Smooth muscle cell (in vitro differentiated cells): ENCODE results near the gene KCNH6. TPM values are rescaled to one million over a fixed set of nuclear protein-coding genes. Genes with fewer than 3 reads are reported as not detected.

Source experiments
- DNase-seq: peaks from one replicate; lab custom pipeline; 2025; ENCODE audit not compliant: unreplicated experiment; lab: John Stamatoyannopoulos, UW
- H2AFZ ChIP-seq: fragments of 200-600 bp; sonication (generic); 2 replicates; pipeline ENCODE4 v1.6.0; 2016; ENCODE audit warnings: antibody characterized with exemption, low read depth, mild to moderate bottlenecking
- H3F3A ChIP-seq: fragments of 200-600 bp; sonication (generic); 2 replicates; pipeline ENCODE4 v1.6.0; 2017; ENCODE audit warnings: antibody characterized with exemption, low read depth
- H3K27ac ChIP-seq: fragments of 200-600 bp; sonication (generic); 2 replicates; pipeline ENCODE4 v1.5.1; 2016; ENCODE audit warnings: low read depth, mild to moderate bottlenecking
- H3K27me3 ChIP-seq: fragments of 200-600 bp; sonication (generic); 2 replicates; pipeline ENCODE4 v1.6.1; 2016; ENCODE audit warnings: low read depth, mild to moderate bottlenecking
- H3K36me3 ChIP-seq: fragments of 200-600 bp; sonication (generic); 2 replicates; pipeline ENCODE4 v1.5.1; 2016; ENCODE audit warnings: low read depth
- H3K4me1 ChIP-seq: fragments of 200-600 bp; sonication (generic); 2 replicates; pipeline ENCODE4 v1.5.1; 2016; ENCODE audit warnings: low read depth
- H3K4me2 ChIP-seq: fragments of 200-600 bp; sonication (generic); 2 replicates; pipeline ENCODE4 v1.6.0; 2016; ENCODE audit warnings: mild to moderate bottlenecking
- H3K4me3 ChIP-seq: fragments of 200-600 bp; sonication (generic); 2 replicates; pipeline ENCODE4 v1.5.1; 2016; ENCODE audit warnings: mild to moderate bottlenecking
- H3K79me2 ChIP-seq: fragments of 200-600 bp; sonication (generic); 2 replicates; pipeline ENCODE4 v1.6.0; 2016; ENCODE audit warnings: low read depth, mild to moderate bottlenecking
- H3K9ac ChIP-seq: fragments of 200-600 bp; sonication (generic); 2 replicates; pipeline ENCODE4 v1.6.0; 2016; ENCODE audit warnings: low read depth
- H3K9me3 ChIP-seq: fragments of 200-600 bp; sonication (generic); replicated peaks from 2 replicates; pipeline ENCODE4 v1.5.1; 2016; ENCODE audit warnings: low read depth
- H4K20me1 ChIP-seq: fragments of 200-600 bp; sonication (generic); 2 replicates; pipeline ENCODE4 v1.6.0; 2016; ENCODE audit warnings: low read depth
- CTCF ChIP-seq: fragments of 200-600 bp; sonication (generic); IDR thresholded peaks from 2 replicates; pipeline ENCODE4 v1.5.1; 2017; ENCODE audit warnings: borderline replicate concordance, mild to moderate bottlenecking, antibody characterized with exemption; ENCODE audit not compliant: insufficient read depth, poor library complexity, severe bottlenecking
- WGBS: methylation state at CpG from one replicate; pipeline ENCODE4 v1.1.7; 2016; ENCODE audit warnings: low lambda C conversion rate; 5-methylcytosine and 5-hydroxymethylcytosine counted together
- polyA plus RNA-seq: library from polyadenylated mRNA; unstranded; fragments of >200 nt; fragmentation: Nextera tagmentation; extraction: Ambion mirVana; gene quantifications from 2 replicates; pipeline ENCODE4 v1.2.1, GENCODE V29; 2016
- total RNA-seq: library from RNA; depleted of rRNA; stranded (reverse); fragments of >200 nt; gene quantifications from 2 replicates; pipeline ENCODE4 v1.2.3, GENCODE V29; 2014

KCNH6 gene
- total and polyA plus RNA-seq, 2 experiments from 2014 or later = not detected

DNA sequence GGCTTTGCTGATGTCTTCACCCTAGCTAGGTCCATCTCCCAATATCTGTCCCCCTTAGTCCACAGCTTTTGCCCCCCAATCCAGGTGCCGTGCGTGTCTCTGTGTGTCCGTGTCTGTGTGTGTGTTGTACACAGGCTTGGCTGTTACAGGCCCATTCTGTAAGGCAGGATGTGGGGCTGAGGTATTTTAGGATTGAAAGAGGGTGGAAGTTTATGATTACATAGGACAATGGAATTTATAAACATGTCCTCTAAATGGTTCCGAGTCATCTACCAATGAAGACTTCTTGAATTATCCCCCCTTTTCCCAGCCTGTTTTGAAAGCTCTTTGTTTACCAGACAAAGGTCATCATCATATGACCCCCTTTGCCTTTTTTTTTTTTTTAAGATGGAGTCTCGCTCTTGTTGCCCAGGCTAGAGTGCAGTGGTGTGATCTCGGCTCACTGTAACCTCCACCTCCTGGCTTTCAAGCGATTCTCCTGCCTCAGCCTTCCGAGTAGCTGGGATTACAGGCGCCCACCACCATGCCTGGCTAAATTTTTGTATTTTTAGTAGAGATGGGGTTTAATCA is 24.4 kb upstream of the KCNH6 start:
- Histone ChIP-seq H3K4me3 (no peak overlapping the region), H3K4me2 (peak overlapping the region; percentile 22), H3K4me1 (no peaks in the 10 kb centered on the region), H3F3A (no peaks in the 10 kb centered on the region), H3K27ac (peak overlapping the region; percentile 1), H3K36me3 (no peaks in the 10 kb centered on the region), H2AFZ (no peak overlapping the region), H3K9ac (no peak overlapping the region), H4K20me1 (no peaks in the 10 kb centered on the region), H3K27me3 (peaks cover 29% of the 10 kb centered on the region), H3K79me2 (no peaks in the 10 kb centered on the region), H3K9me3 (no peaks in the 10 kb centered on the region)
- TF ChIP-seq CTCF = no peak
- DNase-seq = no peak
- WGBS = 78% methylated on average over 9 of the region's 9 CpGs

GRCh38 chr17:63500543-63501390 is 22.4 kb upstream of the KCNH6 start:
- Histone ChIP-seq H3F3A (no peaks in the 10 kb centered on the region), H3K4me1 (no peaks in the 10 kb centered on the region), H3K27ac (no peak overlapping the region), H3K9ac (no peak overlapping the region), H3K9me3 (no peaks in the 10 kb centered on the region), H3K4me2 (no peak overlapping the region), H3K79me2 (no peaks in the 10 kb centered on the region), H3K36me3 (no peaks in the 10 kb centered on the region), H4K20me1 (no peaks in the 10 kb centered on the region), H3K27me3 (peaks cover 33% of the 10 kb centered on the region), H2AFZ (no peak overlapping the region), H3K4me3 (no peak overlapping the region)
- DNase-seq = no peak
- 69% methylated on average over 7 of the region's 14 CpGs for WGBS
- no peak for TF ChIP-seq CTCF

- Histone ChIP-seq H3K4me2 (no peak overlapping the region), H3K27me3 (peaks cover 33% of the 10 kb centered on the region), H3K36me3 (no peaks in the 10 kb centered on the region), H4K20me1 (no peaks in the 10 kb centered on the region), H3K4me1 (no peaks in the 10 kb centered on the region), H3F3A (no peaks in the 10 kb centered on the region), H3K9me3 (no peaks in the 10 kb centered on the region), H3K4me3 (no peak overlapping the region), H2AFZ (no peak overlapping the region), H3K79me2 (no peaks in the 10 kb centered on the region), H3K9ac (no peak overlapping the region), H3K27ac (no peak overlapping the region)
- no peak for TF ChIP-seq CTCF
- 85% methylated on average over 8 of the region's 8 CpGs for WGBS
- no peak for DNase-seq
Observed at GRCh38 chr17:63503341-63503705, 19.8 kb upstream of the KCNH6 start.
